GM19043 (cell line): Measurements from ENCODE around the gene ALK.

Source experiments
- ATAC-seq: cut with Tn5 transposase; IDR thresholded peaks from one replicate; pipeline ENCODE4 v1.9.1; 2021; ENCODE audit warnings: low read depth; ENCODE audit not compliant: unreplicated experiment

The ALK gene

GRCh38 chr2:29223257-29223656, 698.1 kb downstream of the ALK start:
- no peak for ATAC-seq

GRCh38 chr2:29222381-29223179, 698.8 kb downstream of the ALK start:
- no peak for ATAC-seq

- no peak for ATAC-seq
Observed at GRCh38 chr2:29220506-29221270, 700.7 kb downstream of the ALK start.

GRCh38 chr2:29219374-29219773, 702.0 kb downstream of the ALK start:
- ATAC-seq: no peak

- no peak for ATAC-seq
Observed at GRCh38 chr2:29218550-29219125, 702.7 kb downstream of the ALK start.

- ATAC-seq: no peak
Observed at GRCh38 chr2:29218071-29218470, 703.3 kb downstream of the ALK start.

GRCh38 chr2:29216609-29216909, 704.8 kb downstream of the ALK start:
- ATAC-seq: no peak

GRCh38 chr2:29215739-29216608, 705.4 kb downstream of the ALK start:
- ATAC-seq: no peak

GRCh38 chr2:29215073-29215472, 706.3 kb downstream of the ALK start:
- no peak for ATAC-seq

GRCh38 chr2:29213888-29214291, 707.5 kb downstream of the ALK start:
- no peak for ATAC-seq

- ATAC-seq: no peak
Observed at GRCh38 chr2:29212009-29212408, 709.4 kb downstream of the ALK start.

GRCh38 chr2:29209551-29209950, 711.8 kb downstream of the ALK start:
- no peak for ATAC-seq

- no peak for ATAC-seq
Observed at GRCh38 chr2:29207352-29208148, 713.8 kb downstream of the ALK start.

- no peak for ATAC-seq
Observed at GRCh38 chr2:29206941-29207340, 714.4 kb downstream of the ALK start.

GRCh38 chr2:29202819-29203495, 718.4 kb downstream of the ALK start:
- ATAC-seq: no peak

GRCh38 chr2:29201979-29202378, 719.4 kb downstream of the ALK start:
- ATAC-seq: no peak

GRCh38 chr2:29196792-29197788, 724.3 kb downstream of the ALK start:
- ATAC-seq: no peak

- no peak for ATAC-seq
Observed at GRCh38 chr2:29195796-29196195, 725.6 kb downstream of the ALK start.
